ENCODE data around the gene CLEC16A.
A peak's percentile ranks its signal among the peaks of the same experiment; 100 is the strongest.

The CLEC16A gene

GRCh38 chr16:11067266-11067665 is 122.9 kb downstream of the CLEC16A start:
- DNase-seq = no peak

DNA sequence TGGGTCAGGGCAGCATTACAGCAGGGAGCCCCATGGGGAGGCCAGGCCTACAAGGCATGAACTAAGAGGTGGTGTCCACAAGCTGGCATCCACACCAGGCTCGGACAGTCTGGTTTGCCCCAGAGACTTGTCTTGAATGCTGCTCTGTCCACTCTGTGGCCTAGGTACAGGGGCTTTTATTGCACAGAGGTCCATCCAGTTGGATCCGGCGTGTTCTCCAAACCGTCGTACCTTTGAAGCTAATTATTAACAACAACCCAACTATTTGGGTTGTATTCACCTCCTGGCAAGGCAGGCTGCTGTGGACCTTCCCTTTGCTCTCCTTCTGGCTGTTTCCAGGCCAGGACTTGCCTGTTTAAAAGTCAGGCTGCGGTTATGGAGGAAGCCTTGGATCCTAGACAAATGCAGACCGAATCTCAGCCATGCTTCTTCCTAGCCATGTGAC is 123.4 kb downstream of the CLEC16A start:
- DNase-seq = no peak

GRCh38 chr16:11071829-11072228 is 127.5 kb downstream of the CLEC16A start:
- no peak for DNase-seq

DNA sequence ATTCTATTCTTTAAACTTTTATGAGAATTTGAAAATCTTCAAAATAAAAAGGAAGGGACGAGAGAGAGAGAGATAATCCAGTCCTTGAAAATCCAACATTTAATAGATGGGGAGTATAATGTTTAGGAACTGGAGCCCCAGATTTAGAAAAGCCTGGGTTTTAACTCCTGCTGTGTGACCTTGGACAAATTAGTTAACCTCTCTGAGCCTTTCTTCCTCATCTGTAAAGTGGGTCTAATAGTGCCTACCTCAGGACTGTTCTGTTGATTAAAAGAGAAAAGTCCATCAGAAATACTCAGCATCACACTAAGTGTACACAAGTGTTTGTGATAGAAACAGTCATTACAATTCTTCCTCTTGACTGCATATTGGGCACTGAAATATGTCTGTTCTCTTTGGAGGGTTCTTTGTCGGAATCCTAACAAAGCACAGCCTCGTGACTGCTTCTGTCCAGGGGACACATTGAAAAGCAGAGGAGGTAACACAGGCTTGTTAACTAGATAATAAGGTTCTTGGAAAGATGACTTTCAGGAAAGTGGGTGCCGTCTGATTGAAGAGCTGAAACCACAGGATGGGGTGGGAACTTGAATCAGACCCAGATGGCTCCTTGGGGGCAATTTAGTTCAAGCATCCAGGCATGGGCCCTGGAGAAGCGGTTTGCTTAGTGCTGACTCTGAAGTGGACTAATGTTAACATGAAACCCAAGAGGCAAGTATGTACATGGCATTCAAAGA is 128.2 kb downstream of the CLEC16A start:
- no peak for DNase-seq

GRCh38 chr16:11073407-11073999 is 129.1 kb downstream of the CLEC16A start:
- no peak for DNase-seq

DNA sequence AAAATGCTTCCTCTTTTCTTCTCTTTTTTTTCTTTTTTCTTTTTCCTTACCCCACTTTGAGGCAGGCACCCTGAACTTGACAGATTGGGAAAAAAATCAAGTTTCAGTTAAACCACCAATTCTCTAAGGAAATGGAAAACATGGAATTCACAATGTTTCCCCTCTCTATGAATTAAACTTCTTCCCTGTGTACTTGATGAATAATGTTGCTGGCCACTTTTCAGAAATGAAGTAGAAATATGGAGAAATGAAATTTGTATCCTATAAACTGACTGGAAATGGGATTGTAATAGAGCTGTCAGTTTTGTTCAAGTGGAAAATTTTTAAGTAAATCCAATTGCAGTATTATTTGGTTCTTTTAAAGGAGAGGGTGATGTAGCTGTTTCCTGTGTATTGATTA is 129.8 kb downstream of the CLEC16A start:
- DNase-seq = no peak

GRCh38 chr16:11075163-11075562 is 130.8 kb downstream of the CLEC16A start:
- no peak for DNase-seq

GRCh38 chr16:11076259-11077018 is 132.1 kb downstream of the CLEC16A start:
- peak; percentile 75 for DNase-seq

DNA sequence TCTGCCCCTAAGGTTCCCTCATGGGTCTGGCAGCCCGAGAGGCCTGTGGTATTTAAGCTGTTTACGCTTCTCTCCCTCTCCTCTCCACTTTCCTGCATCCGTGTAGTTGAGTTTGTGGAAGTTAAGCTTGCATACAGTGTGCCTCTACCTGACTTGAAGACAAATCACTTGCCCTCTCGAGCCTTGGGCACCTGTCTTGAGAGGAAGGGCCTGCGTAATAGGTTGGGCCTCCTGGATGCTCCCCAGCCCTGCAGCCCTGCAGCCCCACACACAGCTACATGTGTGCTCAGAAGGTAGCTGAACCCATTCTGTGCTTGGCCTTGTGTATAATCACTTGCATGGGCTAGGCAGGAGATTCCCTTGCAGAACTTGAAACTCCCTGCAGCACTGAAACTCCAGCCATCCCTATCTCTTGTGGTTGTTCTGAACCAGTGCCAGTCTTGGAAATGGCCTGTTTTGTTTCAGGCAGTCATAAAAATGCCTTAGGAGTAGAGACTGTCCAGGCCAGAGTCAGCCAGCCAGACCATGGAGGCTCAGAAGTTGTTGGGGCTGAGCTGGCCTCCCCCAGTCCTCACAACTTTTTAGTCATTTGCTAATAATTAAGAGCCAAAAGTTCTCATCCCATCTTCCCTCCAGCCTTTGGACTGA is 134.6 kb downstream of the CLEC16A start:
- no peak for DNase-seq

GRCh38 chr16:11079652-11080187 is 135.4 kb downstream of the CLEC16A start:
- no peak for DNase-seq

DNA sequence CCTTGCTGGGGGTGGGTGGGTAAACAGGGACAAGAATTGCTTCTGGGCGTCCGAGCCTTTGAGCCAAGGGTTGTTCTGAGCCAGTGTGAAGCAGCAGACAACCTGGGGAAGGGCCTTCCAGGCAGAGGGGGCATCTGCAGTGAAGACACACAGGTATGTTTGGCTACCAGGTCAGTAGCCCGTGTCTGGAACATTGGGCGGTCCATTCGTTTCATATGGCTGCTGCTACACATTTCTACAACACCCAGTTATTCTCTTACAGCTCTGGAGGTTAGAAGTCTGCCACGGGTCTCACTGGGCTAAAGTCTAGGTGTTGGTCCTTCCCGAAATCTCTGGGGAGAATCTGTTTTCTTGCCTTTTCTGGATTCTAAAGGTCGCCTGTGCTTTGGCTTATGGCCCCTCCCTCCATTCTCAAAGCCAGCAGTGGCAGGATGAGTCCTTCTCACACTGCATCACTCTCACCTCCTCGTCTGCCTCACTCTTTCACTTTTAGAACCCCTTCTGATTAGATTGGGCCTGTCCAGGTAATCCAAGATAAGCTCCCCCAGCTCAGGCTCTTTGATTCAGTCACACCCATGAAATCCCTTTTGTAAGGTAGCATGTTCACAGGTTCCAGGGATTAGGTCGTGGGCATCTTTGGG is 136.1 kb downstream of the CLEC16A start:
- DNase-seq = no peak

GRCh38 chr16:11080999-11081630 is 136.8 kb downstream of the CLEC16A start:
- no peak for DNase-seq

GRCh38 chr16:11082108-11082859 is 137.9 kb downstream of the CLEC16A start:
- DNase-seq = no peak

GRCh38 chr16:11082860-11083388 is 138.6 kb downstream of the CLEC16A start:
- DNase-seq = no peak

GRCh38 chr16:11084484-11084875 is 140.1 kb downstream of the CLEC16A start:
- DNase-seq = no peak

DNA sequence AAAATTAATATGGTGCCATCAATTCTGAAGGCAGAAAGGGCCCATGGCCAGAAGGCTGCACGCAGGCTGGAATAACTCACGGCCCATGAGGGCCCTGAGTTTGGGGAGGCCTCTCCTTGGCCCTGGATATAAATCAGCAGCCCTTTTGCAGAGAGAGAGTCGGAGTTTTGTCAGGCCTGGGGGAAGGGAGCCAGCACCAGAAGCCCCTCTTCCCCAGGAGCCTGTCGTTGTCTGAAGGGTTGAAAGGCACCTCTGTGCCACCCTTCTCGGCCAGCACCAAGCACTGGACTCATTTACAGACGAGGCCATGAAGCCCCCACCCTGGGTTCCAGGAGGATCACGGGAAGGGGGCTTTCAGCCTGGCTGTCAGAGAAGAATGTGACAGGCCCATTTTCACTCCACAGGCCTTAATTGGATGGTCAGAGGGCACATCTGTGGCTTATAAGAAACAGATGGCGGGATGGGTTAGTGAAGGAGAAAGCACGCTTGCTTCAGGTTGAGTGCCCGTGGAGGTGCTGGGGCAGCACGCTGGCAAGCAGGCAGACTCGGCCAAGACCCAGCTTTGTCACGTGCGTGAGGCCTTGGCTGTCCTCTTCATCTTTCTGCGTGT is 140.6 kb downstream of the CLEC16A start:
- no peak for DNase-seq

DNA sequence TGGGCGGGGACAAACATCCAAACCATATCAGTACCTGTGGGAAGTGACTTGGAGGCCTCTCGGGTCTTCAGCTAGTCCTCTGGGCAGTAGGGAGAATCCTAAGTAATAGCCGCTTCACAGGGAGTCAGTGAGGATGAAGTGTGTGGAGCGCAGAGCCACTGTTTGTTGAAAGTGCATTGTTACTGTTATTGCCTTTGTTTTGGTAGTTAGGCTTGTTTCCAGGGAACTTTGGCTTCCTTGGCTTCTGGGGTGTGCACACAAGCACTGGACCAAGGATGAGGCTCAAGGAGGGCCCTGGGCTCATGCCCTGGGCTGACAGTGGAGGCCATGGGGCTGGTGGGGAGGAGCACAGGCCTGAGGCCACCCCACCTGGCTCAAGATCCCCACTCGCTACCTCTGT is 141.6 kb downstream of the CLEC16A start:
- no peak for DNase-seq

- DNase-seq = no peak
These were observed 143.3 kb downstream of the CLEC16A start for GRCh38 chr16:11087691-11088073.

DNA sequence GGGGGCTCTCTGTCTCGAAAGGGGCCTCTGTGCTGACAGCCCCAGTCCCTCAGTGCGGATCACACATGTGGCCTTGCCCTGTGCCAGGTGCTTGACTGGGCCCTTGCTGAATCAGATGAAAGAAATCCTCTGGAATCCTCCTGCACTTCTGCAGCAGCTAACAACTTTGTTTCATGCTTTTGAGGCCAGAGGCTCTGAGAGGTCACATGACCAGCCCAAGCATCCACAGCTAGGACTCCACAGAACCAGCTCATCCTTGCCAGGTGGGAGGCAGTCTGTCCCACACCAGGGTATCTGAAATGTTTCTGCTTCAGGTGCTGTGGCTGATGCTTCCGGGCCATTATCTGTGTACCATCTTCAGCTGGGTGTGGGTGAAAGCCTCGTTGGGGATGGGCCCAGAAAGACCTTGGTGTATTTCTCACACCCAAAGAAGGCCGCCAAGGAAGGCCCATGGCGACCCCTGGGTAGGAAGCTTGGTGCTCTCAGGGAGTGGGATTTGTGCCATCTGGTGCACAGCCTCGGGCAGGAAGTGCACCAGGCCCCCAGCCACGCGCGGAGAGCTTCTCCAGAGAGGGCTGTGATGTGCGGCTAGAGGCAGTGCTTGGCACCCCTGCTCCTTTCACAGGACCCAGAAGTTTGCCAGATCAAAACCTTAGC is 143.8 kb downstream of the CLEC16A start:
- DNase-seq = peak; percentile 44

DNA sequence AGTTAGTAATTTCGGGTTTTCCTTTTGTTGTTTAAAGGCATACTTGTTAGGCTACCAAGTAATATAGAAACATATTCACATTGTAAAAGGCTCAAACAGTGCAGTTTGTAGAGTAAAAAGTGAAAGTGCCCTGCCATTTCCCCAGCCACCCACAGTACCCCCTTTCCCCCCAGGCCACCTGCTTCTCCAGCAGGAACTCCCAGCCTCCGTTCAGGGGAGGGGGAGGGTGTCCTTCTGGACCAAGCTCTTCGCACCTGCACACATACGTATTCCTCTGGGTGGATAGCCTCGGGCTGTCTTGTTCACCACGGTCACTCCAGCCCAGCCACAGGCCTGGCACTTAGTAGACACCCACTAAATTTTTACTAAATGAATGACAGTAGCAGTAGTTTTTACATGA is 144.5 kb downstream of the CLEC16A start:
- DNase-seq = no peak
